NAMALWA (cell line): ENCODE measurements around the gene WDR59.
"Not testable (repeated sequence)": the region's sequence is repeated elsewhere in the genome, so short reads cannot be mapped to it uniquely, and the experiment has no call there.

ENCODE experiments used
- DNase-seq: peaks from one replicate; pipeline ENCODE4 v3.0.0-alpha.2; 2015; ENCODE audit warnings: low spot score

The WDR59 gene

GRCh38 chr16:74973304-74973703 lies 11.6 kb downstream of the WDR59 start:
- no peak for DNase-seq

- DNase-seq = no peak
Observed at GRCh38 chr16:74954763-74955162, 30.2 kb downstream of the WDR59 start.

DNA sequence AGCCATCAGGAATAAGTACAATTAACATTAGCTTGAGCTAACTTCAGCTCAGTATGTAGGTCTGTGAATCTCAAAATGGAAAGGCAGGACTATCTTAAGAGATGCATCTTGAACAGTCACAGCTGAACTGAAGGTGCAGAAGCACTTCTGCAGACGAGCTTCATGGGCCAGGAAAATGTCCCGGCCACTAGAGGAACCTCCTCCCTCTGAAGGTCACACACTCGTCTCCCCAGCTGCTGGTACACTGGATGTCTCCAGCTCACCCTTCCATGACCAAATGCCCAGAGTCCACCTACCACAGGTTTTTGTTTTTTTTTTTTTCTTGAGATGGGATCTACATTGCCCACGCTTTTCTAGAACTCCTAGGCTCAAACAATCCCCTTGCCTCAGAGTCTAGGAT lies 33.2 kb downstream of the WDR59 start:
- no peak for DNase-seq

GRCh38 chr16:74951206-74951605 lies 33.7 kb downstream of the WDR59 start:
- no peak for DNase-seq

DNA sequence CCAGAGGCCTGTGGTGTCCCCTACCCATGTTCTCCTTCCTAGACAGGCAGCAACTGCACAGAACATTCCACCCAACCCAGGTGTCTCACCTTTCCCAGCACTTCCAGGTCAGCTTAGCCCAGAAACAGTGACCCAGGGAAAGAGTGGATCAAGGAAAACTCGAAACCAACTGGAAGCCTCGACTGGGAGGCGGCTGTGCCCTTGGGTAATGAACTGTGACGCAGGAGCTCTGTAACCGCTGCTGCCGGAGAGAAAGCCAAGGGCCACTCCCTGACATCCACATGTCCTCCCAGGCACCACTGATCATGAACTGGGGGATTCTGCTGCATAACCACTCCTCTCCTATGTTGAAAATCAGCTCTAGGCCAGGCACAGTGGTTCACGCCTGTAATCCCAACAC lies 34.4 kb downstream of the WDR59 start:
- no peak for DNase-seq

DNA sequence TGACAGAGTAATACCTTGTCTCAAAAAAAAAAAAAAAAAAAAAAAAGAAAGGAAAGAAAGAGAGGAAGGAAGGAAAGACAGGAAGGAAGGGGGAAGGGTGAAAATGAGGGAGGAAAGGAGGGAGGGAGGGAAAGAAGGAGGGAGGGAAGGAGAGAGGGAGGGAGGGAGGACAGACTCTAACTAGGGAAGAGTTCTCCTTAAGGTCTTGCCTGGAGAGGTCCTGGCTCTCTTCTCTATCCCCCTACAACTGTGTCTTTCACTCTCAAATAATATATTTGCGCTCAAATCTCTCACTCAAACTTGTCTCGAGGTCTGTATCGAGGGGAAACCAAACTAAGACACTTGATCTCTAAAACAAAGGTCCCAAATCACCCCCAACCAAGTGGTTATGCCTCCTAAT lies 35.6 kb downstream of the WDR59 start:
- no peak for DNase-seq

GRCh38 chr16:74944466-74944865 lies 40.5 kb downstream of the WDR59 start:
- no peak for DNase-seq

DNA sequence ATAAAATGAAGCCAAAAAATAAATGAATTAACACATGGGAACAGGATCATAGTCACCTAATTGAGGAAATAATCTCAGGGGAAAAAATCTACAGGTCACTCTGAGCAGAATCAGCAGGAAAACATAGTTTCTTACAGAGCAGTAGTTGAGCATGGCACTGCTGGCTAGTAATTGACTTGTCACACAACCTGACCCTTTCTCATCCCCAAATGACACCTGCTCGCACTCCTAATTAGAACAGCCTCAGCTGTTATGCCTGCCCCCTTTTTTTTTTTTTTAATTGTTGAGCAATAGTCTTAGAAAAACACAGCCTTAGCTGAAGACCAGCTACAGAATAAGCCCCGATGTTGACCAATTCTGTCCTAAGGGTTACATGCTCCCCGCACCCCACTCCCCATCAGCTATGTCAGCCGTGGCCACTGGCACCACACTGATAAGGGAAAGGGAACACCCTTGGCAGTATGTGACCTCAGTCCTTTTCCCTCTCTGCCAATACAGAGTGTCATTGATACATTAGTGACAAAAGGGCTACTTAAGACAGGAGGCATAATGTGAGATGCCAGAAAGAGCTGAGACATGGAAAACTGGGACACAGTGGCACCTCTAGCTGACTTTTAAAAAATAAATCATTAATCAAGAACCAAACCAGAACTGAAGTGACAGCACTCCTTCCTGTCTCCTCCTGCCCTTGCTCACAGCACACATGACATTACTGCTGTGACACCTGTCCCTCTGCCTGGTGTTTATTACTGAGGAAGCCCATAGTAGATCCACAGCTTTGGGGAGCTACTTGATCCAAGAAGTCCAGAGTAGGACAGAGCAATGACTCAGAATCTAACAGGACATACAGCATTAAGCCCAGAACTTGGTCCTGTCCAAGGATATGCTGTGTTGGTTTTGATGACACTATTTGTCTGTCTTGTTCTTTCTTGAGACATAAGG lies 41.7 kb downstream of the WDR59 start:
- no peak for DNase-seq

DNA sequence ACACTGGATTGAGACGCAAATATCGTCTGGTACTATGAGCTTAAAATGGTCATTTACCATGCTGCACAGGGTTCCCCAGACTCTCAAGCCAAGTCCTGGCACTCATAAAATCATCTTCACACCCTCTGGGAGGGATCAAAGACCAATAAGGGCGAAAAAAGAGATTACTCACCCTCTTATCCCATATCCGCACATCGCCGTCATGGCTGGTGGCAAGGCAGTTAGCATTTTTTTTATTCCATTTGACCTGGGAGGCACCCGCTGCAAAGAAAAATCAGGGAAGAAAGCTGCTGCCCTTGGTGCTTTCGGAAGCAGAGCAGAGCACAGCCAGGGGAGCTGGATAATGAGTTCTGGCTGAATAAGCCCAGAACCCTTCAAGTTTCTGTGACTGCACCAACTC lies 42.4 kb downstream of the WDR59 start:
- DNase-seq = no peak

GRCh38 chr16:74939688-74940087 lies 45.2 kb downstream of the WDR59 start:
- DNase-seq = no peak

DNA sequence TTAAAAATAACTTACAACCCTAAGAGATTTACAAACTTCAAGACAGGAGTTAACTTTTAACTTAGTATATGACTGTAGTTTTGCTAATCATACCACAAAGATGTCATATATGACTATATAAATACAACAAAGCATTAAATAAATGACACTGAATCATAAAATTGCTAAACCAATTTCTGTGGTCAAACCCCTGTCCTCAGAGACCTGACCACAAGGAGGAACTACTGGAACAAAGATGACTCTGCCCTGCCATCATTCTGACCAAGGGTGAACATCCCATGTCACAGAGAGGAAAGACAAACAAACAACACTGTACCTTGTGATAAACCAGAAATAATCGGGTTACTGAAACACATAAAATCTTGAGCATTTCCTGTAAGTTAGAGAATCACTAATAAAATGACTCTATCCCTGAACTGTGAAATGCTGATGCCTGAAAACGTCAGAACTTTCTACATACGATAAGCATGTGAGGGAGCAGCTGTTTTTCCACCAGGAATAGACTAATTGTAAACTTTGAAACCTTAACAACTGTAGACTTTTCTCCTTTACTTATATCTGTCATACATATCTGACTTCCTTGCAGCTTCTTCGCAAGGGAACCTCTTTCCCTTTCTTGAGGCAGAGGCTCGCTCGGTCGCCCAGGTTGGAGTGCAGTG lies 47.9 kb downstream of the WDR59 start:
- DNase-seq = no peak

DNA sequence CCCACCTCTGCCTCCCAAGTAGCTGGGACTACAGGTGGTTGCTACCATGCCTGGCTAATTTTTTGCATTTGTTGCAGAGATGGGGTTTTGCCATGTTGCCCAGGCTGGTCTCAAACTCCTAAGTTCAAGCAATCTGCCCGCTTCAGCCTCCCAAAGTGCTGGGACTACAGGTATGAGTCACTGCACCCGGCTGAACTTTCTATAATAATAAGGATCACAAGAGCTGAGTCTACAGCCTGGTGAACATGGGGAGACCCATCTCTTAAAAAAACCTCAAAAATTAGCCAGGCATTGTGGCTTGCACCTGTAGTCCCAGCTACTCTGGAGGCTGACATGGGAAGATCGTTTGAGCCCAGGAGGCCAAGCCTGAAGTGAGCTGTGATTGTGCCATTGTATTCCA lies 53.5 kb downstream of the WDR59 start:
- no peak for DNase-seq

- DNase-seq = no peak
Observed at GRCh38 chr16:74929636-74930035, 55.3 kb downstream of the WDR59 start.

DNA sequence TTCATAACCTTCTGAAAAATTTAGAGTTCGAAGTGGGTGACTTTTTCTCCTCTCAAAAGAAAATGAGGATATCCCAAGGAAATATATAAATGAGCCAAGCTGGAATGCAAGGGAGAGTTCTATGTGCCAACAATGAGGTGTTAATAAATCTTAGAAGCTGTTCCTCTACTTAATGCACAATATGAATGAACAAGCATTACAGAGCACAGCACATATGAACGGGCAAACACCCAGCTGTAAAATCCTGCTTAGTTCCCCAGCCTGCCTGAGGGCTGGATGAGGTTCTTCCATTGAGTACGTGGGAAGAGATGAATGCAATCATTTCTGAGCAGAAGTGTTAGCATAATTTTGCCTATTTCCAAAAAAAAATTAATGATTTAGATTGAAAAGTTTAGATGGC lies 58.1 kb downstream of the WDR59 start:
- no peak for DNase-seq

DNA sequence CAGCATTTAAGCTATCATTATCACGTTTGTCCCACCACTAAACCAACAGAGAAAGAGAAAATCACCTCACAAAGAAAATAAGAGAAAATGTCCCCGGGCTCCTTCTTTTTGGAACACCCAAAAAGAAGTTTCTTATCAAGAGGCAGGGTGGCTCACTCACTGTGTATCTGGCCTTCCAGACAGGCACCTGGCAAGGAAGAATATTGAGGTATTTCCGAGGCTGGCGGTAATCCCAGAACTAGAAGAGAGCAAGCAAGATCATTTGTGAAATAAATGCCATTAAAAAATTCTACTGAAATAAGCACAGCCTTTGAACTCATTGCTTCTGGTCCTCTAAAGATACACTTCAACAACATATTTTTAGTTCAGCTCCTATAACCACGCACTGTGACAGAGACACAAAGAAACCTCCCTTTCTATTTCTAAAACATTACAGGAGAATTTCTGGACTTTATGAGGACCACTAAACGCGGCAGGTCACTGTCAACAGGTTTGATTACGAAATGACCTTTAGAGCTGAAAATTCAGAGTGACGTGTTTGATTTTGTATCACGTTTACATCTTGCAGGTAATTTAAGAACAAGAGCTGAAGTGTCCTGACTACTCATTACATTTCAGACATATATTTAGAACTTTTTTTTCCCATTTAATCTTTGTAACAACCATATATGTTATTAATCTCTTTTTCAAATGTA lies 61.0 kb downstream of the WDR59 start:
- no peak for DNase-seq

DNA sequence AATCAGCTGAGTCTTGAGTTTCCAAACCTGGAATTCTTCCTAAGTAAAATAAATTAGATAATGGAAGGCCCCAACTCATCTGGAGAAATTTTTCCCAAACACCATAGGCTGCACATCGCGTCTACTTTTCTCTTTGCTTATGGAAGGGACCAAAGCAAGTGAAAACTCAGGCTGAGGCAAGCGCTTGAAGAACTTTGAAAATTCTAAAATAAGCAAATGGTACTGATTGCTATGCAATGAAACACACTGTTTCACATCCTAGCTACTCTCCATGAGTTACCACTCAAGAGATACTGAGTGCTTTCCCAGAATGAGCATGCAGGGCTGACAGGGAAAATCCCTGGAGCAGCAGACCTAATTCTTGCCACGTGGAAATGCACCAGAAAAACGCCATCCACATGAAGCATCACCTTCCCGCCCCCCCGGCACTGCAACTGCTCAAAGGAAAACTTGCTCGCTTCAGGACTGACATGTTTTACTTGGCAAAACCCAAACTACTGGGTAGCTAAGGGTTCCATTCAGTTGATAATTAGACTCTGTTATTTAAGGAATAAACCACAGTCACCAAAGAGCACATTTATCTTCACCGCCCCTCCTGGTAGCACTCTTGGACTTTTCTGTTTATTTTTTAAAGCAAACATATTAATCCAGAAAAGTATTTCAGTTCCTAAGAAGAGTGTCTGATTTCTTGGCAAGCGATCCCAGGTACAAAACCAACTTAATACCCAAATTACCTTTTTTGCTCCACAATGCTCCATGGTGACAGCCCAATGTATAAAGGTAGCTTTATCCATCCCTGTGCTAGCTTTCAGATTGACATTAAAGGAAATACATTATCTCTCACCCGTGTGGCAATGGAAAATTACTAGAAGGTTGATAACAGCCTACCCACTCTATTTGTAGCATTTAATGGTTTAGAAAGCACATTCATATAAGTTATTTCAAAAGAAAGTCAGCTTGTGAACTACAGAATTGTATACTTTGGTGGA lies 62.5 kb downstream of the WDR59 start:
- DNase-seq = no peak

DNA sequence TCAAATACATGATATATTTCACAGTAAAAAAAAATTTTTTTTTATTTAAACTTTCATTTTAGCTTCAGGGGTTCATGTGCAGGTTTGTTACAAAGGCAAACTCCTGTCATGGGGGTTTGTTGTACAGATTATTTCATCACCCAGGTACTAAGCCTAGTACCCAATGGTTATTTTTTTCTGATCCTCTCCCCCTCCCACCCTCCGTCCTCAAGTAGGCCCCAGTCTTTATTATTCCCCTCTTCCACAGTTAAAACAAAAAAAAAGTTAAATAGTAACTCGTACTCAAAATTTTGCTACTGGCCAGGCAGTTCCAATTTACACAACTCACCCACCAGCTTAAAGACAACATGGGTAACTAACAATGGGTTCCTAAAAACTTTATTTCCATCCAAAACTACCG lies 63.9 kb downstream of the WDR59 start:
- DNase-seq = no peak

DNA sequence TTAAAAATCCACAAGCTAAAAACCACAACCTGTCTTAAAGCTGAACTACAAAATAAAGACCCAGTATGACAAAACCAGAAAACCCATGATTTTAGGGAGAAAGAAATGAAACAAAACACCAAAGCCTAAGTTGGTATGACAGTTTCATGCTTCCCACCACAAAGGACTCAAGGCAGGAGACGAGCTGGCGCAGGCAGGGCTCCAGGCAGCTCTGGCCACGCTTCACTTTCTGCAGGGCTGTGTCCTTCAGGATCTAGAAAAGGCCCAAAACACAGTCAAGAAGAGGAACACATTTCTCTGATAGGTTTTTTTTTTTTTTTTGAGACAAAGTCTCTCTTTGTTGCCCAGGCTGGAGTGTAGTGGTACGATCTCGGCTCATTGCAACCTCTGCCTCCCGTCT lies 75.3 kb downstream of the WDR59 start:
- DNase-seq = no peak

DNA sequence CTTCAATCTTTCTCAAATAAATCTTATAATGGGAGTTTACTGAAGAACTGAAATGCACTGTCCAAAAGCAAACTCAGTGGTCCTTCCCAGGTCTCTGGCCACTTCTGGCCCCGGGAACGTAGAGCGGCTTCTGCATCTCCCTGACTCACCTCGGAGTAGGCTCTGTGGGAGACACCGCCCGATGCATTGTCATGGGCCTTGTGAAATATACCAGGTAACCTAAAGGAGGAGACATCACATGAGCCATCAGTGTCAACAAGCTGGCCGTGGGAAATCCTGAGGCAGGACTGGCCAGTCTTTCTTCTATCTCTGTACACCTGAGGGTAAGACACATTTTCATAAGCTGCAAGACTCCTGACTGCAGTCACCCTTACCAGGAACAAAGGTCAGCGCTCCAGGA lies 76.2 kb downstream of the WDR59 start:
- not testable (repeated sequence) for DNase-seq

GRCh38 chr16:74903901-74904678 lies 80.8 kb downstream of the WDR59 start:
- DNase-seq = no peak

DNA sequence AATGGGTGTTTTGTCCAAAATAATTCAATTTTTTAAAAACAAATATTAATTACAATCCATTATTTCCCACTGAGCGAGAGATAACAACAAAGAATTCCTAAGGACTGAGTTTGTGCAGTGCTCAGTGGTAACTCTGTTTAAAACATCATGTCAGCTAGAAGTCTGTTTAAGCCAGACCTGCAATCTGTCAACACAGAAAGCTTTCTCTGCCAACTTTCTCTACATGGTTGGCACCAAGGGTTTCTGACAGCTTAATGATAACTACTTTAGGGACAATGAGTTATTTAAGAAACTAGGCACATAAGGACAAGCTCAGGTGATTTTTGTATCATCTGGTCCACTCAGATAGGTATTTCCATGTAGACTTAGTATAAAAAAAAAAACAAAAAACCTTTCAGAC lies 81.8 kb downstream of the WDR59 start:
- no peak for DNase-seq
